Colonic mucosa (tissue), 4 donors: ENCODE data around the gene CNTN4. TPM values are rescaled to one million over a fixed set of nuclear protein-coding genes. Genes with fewer than 3 reads are reported as not detected.

Experiments used
- DNase-seq: peaks from one replicate; pipeline ENCODE4 v3.0.0-alpha.2; 2020
- H3K27ac ChIP-seq: fragments of 200-600 bp; one replicate; pipeline ENCODE4 v1.8.0; 2021
- H3K27me3 ChIP-seq: fragments of 200-600 bp; one replicate; pipeline ENCODE4 v1.8.0; 2021
- H3K36me3 ChIP-seq: fragments of 200-600 bp; one replicate; pipeline ENCODE4 v1.8.0; 2021
- H3K4me1 ChIP-seq: fragments of 200-600 bp; one replicate; pipeline ENCODE4 v1.8.0; 2021; ENCODE audit warnings: mild to moderate bottlenecking
- H3K4me3 ChIP-seq: fragments of 200-600 bp; one replicate; pipeline ENCODE4 v1.8.0; 2021
- H3K9ac ChIP-seq, 2 donors: one replicate each; pipeline ENCODE4 v1.7.0; 2013; ENCODE audit warnings: control low read depth in 2 of 2, low read depth in 2 of 2, low read length in 2 of 2
- H3K9me3 ChIP-seq: fragments of 200-600 bp; one replicate; pipeline ENCODE4 v1.8.0; 2021
- intact Hi-C: fragments of 100-400 bp; cut with DNase I; formaldehyde crosslinking; loops from one replicate; pipeline ENCODE4 v1.14.1; 2022
- total RNA-seq, 2 donors: library from RNA; stranded (reverse); fragmentation: NEBNext Ultra II Directional in 1 of 2; extraction: Animal tissue kit (Norgen Biotek cat#: 25700) in 1 of 2; gene quantifications; one replicate each; pipeline ENCODE4 v1.2.1, GENCODE V29; 2021
- TF ChIP-seq, protein P1 (sequence below): fragments of 200-600 bp; IDR thresholded peaks from one replicate; pipeline ENCODE4 v1.8.0; 2022; ENCODE audit warnings: antibody characterized with exemption, mild to moderate bottlenecking
- donor health status: healthy.
- donor health status: DM: no; HTN: no; CAD: no.
- donor health status: DM: no; HTN: no; CAD: no.

Gene CNTN4
- total RNA-seq, 2 donors from 2014 or later = 8.2 to 19.1 TPM

DNA sequence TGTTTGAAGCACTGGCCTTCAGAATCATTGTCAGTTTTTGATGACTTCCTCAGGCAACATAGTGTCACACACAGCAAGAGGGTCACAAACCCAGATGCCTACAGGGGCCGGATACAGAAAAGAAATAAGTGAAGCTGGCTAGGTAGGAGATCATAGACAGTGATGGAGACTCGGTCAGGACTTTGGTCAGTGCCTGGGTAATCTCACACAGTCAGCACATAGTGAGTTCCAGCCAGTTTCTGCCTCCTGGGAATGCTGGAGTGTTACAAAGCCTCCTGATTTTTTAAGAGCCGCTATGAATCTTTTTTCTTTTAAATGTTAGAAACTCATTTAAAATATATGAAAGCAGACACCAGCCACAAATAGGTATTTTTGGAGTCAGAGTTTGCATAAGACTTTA lies 612.4 kb downstream of the CNTN4 start:
- H3K27me3 ChIP-seq = no peaks in the 10 kb centered on the region
- H3K9ac ChIP-seq = no peak overlapping the region
- H3K9me3 ChIP-seq = no peaks in the 10 kb centered on the region
- intact Hi-C loops = no loop called here
- no peaks in the 10 kb centered on the region for H3K36me3 ChIP-seq
- no peak overlapping the region for H3K4me3 ChIP-seq
- TF ChIP-seq, protein P1, sequence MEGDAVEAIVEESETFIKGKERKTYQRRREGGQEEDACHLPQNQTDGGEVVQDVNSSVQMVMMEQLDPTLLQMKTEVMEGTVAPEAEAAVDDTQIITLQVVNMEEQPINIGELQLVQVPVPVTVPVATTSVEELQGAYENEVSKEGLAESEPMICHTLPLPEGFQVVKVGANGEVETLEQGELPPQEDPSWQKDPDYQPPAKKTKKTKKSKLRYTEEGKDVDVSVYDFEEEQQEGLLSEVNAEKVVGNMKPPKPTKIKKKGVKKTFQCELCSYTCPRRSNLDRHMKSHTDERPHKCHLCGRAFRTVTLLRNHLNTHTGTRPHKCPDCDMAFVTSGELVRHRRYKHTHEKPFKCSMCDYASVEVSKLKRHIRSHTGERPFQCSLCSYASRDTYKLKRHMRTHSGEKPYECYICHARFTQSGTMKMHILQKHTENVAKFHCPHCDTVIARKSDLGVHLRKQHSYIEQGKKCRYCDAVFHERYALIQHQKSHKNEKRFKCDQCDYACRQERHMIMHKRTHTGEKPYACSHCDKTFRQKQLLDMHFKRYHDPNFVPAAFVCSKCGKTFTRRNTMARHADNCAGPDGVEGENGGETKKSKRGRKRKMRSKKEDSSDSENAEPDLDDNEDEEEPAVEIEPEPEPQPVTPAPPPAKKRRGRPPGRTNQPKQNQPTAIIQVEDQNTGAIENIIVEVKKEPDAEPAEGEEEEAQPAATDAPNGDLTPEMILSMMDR = no peak
- H3K27ac ChIP-seq = no peak overlapping the region
- no peaks in the 10 kb centered on the region for H3K4me1 ChIP-seq
- DNase-seq = no peak

DNA sequence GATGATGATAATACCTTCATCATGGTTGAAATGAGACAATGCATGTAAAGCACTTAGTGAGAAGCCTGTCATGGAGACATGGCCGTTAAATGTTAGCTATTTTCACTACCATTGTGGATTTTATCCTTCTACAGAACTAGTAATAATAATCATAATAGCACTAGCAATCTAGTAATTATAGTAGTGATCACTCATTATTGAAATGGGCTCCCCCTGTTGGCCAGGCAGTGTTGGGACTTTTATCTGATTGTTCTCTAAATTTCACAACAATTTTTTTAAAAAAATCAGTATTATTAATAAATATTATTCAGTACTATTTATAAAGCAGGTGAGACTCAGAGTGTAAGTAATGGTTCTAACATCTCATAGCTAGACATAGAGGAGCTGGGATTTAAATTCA lies 615.3 kb downstream of the CNTN4 start:
- TF ChIP-seq, protein P1 = peak; percentile 38
- Histone ChIP-seq H3K4me1 (no peaks in the 10 kb centered on the region), H3K4me3 (no peak overlapping the region), H3K27me3 (no peaks in the 10 kb centered on the region), H3K9me3 (no peaks in the 10 kb centered on the region), H3K36me3 (no peaks in the 10 kb centered on the region), H3K9ac (no peak overlapping the region), H3K27ac (no peak overlapping the region)
- intact Hi-C loops = no loop called here
- no peak for DNase-seq

DNA sequence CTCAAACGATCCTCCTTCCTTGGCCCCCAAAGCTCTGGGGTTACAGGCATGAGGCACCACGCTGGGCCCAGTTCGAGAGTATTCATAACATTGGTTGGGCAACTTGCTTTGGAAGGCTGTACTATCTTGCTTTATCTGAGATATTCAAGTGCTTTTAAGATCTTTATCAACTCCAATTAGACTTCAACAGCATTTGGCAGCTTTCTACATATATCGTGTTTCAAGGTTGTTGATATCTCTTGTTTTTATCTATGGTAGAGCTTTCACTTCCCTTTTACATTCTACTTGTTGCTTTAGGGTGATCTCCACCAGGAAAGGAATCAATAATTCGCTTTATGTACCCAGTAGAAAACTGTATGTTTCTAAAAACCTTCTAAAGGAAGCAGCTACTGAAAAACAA lies 616.2 kb downstream of the CNTN4 start:
- DNase-seq = no peak
- intact Hi-C loops = no loop called here
- no peak overlapping the region for H3K9ac ChIP-seq
- TF ChIP-seq, protein P1 = no peak
- no peaks in the 10 kb centered on the region for H3K9me3 ChIP-seq
- H3K4me3 ChIP-seq = no peak overlapping the region
- H3K27me3 ChIP-seq = no peaks in the 10 kb centered on the region
- no peak overlapping the region for H3K27ac ChIP-seq
- no peaks in the 10 kb centered on the region for H3K4me1 ChIP-seq
- no peaks in the 10 kb centered on the region for H3K36me3 ChIP-seq

DNA sequence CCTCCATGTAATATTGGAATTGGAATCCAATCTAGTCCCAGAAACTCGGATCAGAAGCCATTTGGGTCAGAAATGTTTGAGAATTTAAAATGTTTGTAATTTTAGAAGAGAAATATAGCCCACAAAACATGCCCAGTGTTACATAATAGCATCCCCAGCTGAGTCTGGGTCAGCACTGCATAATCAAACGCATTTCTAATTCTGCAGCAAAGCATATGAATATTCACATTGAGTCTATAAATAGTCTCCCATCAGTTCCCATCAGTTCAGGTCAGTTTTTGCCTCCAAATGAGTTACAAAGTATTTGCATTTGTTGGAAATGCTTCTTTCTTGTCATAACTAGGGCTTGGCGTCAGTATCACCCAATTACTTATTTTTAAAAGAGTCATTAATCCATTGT lies 628.4 kb downstream of the CNTN4 start:
- intact Hi-C loops = no loop called here
- Histone ChIP-seq H3K4me3 (no peak overlapping the region), H3K9me3 (no peaks in the 10 kb centered on the region), H3K27me3 (no peaks in the 10 kb centered on the region), H3K9ac (no peak overlapping the region), H3K36me3 (no peaks in the 10 kb centered on the region), H3K27ac (no peak overlapping the region), H3K4me1 (no peaks in the 10 kb centered on the region)
- TF ChIP-seq, protein P1 = no peak
- DNase-seq = no peak

DNA sequence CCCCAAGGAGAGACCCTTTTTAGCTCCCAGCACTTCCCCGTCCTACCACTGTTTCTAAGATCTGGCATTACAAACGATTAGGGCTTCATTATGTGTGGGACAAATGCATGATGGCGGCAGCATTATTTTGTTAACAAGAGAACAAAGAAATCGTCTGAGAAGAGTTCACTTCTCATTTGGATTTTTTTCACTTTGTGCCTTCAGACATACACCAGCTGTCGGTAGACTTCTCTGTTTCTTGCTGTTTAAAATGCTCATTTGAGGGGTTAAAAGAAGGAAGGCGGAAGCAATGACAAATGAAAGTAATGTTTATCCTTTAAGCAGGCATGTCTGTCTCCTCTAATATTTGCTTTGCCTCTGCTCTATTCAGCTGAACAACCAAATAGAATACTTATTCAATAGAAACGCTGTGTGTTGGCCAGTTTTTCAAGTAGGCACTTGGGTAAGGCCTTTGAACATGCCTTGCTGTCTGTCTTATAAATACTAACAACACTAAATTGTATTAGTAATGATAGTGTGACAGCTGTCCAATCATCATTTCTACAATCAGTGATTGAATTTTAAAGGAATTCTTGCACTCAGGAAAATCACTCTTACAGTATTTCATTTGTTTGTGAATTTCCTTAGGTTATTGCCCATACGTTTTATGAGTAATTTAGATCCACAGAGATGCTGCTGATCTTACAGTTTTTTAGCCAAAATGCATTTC lies 629.1 kb downstream of the CNTN4 start:
- DNase-seq = no peak
- H3K27me3 ChIP-seq = no peaks in the 10 kb centered on the region
- no peak overlapping the region for H3K27ac ChIP-seq
- no peaks in the 10 kb centered on the region for H3K4me1 ChIP-seq
- intact Hi-C loops = no loop called here
- H3K9me3 ChIP-seq = no peaks in the 10 kb centered on the region
- H3K9ac ChIP-seq = no peak overlapping the region
- no peak overlapping the region for H3K4me3 ChIP-seq
- H3K36me3 ChIP-seq = no peaks in the 10 kb centered on the region
- TF ChIP-seq, protein P1 = no peak
